ENCODE results near the gene DYRK2.

DNA sequence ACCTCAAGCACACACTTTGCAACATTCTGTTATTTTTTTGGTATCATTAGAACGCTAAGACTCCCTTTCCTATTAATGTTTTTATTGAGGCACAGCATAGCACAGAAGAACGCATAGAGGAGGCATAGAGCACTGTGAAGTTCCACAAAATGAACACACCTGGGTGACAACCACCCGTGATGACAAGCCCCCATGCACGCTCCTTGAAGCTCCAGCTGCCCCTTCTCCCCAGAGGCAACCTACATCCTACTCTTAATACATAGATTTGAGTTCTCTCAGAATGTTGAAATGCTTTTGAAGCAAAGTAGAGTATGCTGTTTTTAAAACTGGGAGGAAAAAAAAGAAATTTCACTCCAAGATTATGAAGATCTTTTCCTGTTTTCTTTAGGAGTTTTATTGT lies 55.5 kb downstream of the DYRK2 start:
- no peak for TF ChIP-seq RAD21 (IDR thresholded peaks at IDR 0.05; ENCODE audit: low read depth)
- no peak for TF ChIP-seq FOXM1 (IDR thresholded peaks at IDR 0.05; ENCODE audit: borderline replicate concordance, low read depth)
- TF ChIP-seq, protein P1, sequence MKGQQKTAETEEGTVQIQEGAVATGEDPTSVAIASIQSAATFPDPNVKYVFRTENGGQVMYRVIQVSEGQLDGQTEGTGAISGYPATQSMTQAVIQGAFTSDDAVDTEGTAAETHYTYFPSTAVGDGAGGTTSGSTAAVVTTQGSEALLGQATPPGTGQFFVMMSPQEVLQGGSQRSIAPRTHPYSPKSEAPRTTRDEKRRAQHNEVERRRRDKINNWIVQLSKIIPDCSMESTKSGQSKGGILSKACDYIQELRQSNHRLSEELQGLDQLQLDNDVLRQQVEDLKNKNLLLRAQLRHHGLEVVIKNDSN (IDR thresholded peaks at IDR 0.05) = no peak
- TF ChIP-seq TAF1 (IDR thresholded peaks at IDR 0.05; ENCODE audit: low read depth) = no peak

Data from Ishikawa (cell line).